A549 (cell line): ENCODE results near the gene PSMD1.

Experiments
- ESRRA ChIP-seq: fragments of 150-350 bp; IDR thresholded peaks from 2 replicates; pipeline ENCODE4 v1.6.1; 2014; ENCODE audit warnings: mild to moderate bottlenecking, low read length, borderline replicate concordance
- POLR2A ChIP-seq: IDR thresholded peaks from 2 replicates; pipeline ENCODE4 v1.6.1; 2012; ENCODE audit warnings: mild to moderate bottlenecking, low read length
- POLR2AphosphoS2 ChIP-seq: conservative IDR thresholded peaks from 2 replicates; pipeline ENCODE4 v1.6.1; 2012; ENCODE audit warnings: low read length, improper control_type of control experiment, inconsistent platforms
- TF ChIP-seq, protein P1 (sequence below): fragments of >200 bp; sonication (Bioruptor Twin); formaldehyde crosslinking; IDR thresholded peaks from 3 replicates; pipeline ENCODE4 v1.5.1; 2016
- TF ChIP-seq, protein P2 (sequence below): IDR thresholded peaks from 2 replicates; pipeline ENCODE4 v1.6.1; 2012

DNA sequence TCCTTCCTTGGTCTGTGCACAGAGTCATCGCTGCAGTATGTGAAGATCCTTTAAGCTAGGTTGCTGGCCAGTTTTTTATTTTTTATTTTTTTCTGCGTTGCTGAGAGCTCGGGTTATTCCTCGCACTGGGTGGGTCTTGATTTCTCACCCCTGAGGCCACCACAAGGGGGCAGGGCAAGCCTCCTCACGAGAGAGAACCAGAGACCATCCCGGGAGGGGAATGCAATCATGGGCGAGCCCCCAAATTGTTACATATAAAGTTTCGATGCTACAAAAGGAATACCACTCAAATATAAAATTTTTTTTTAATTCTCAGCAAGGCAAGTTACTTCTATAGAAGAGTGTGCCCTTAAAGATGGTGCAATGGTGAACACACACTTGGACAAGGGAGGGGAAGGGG lies 43.3 kb downstream of the PSMD1 start:
- TF ChIP-seq, protein P1, sequence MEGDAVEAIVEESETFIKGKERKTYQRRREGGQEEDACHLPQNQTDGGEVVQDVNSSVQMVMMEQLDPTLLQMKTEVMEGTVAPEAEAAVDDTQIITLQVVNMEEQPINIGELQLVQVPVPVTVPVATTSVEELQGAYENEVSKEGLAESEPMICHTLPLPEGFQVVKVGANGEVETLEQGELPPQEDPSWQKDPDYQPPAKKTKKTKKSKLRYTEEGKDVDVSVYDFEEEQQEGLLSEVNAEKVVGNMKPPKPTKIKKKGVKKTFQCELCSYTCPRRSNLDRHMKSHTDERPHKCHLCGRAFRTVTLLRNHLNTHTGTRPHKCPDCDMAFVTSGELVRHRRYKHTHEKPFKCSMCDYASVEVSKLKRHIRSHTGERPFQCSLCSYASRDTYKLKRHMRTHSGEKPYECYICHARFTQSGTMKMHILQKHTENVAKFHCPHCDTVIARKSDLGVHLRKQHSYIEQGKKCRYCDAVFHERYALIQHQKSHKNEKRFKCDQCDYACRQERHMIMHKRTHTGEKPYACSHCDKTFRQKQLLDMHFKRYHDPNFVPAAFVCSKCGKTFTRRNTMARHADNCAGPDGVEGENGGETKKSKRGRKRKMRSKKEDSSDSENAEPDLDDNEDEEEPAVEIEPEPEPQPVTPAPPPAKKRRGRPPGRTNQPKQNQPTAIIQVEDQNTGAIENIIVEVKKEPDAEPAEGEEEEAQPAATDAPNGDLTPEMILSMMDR: peak; percentile 43
- TF ChIP-seq POLR2A (no peak), POLR2AphosphoS2 (no peak), ESRRA (no peak)
- TF ChIP-seq, protein P2, sequence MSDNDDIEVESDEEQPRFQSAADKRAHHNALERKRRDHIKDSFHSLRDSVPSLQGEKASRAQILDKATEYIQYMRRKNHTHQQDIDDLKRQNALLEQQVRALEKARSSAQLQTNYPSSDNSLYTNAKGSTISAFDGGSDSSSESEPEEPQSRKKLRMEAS: no peak
